ENCODE results near the gene OR52N4.
"Not testable (repeated sequence)": the region's sequence is repeated elsewhere in the genome, so short reads cannot be mapped to it uniquely, and the experiment has no call there.

OR52N4 gene

DNA sequence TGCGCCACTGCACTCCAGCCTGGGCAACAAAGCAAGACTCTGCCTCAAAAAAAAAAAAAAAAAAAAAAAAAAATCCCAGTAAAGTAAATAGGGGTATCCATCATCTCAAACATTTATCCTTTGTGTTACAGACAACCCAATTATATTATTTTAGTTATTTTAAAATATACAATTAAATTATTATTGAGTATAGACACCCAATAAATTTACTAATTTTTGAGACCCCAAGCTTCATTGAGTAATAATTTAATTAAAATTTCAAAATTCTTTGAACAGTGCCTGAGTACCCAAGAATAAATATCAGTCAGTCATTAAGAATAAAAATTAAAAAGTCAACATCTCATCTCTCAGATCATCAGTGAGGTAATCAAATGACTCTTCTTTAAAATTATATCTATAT is at the start of gene OR52N4:
OR52N4 (plus strand) TSS at position 301 of the 400 bp plus-strand sequence. CDS start 498 bp downstream, outside the sequence.
- no peak for DNase-seq

DNA sequence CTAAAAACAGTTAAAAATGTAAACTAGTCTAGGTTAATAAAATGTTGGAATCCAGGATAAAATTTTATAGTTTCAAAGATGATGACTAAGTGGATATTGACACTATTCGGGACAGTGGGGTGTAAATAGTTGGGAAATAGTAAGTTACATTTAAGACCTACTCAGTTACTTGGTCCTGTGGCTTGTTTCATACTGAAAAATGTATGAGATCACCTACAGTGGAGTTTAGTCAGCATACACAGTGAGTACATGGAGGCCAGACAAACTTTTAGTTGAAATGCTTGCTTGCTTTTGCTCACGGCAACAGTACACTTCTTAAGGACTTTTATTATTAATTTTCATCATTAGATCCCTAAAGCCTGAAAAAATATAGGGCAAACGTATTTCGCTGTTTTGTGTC is 48.4 kb upstream of the OR52N4 start:
- DNase-seq: no peak

DNA sequence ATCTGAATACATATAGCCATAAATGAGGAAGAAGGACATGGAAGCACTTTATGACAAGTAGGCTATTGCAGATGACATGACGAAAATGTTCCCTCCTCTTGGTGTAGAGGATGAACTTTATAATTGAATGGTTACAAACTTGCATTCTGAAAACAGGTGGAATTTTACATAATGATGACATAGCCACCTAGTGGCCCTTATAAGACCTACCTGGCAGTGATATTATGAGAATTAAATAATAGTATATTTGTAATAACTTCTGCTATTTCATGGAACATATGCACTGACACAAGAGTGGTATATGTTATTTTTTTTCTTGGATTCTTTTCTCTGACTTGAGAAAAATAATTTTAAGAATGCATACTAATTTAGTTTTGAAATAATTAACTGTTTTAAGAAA is 41.5 kb upstream of the OR52N4 start:
- no peak for DNase-seq

DNA sequence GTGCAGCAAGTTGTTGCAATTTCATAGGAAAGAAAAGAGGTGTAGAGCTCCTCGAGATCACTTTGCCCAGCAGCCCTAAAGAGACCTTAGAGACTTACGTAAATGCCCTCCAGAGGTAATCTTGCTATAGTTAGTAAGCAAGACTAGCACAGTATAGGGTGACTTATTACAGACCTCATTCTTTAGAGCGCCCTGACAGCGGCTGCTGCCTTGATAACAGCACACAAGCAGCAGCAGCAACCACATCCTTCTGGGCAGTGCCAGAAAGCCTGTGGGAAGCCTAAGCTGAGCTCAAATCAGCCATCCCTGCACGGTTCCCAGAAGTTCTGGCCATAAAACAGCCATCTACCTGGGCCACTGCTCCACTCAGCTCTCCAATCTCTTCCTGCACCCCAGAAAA is 40.3 kb upstream of the OR52N4 start:
- no peak for DNase-seq

DNA sequence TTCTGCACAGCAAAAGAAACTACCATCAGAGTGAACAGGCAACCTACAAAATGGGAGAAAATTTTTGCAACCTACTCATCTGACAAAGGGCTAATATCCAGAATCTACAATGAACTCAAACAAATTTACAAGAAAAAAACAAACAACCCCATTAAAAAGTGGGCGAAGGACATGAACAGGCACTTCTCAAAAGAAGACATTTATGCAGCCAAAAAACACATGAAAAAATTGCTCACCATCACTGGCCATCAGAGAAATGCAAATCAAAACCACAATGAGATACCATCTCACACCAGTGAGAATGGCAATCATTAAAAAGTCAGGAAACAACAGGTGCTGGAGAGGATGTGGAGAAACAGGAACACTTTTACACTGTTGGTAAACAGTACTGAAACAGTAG is 37.5 kb upstream of the OR52N4 start:
- not testable (repeated sequence) for DNase-seq

DNA sequence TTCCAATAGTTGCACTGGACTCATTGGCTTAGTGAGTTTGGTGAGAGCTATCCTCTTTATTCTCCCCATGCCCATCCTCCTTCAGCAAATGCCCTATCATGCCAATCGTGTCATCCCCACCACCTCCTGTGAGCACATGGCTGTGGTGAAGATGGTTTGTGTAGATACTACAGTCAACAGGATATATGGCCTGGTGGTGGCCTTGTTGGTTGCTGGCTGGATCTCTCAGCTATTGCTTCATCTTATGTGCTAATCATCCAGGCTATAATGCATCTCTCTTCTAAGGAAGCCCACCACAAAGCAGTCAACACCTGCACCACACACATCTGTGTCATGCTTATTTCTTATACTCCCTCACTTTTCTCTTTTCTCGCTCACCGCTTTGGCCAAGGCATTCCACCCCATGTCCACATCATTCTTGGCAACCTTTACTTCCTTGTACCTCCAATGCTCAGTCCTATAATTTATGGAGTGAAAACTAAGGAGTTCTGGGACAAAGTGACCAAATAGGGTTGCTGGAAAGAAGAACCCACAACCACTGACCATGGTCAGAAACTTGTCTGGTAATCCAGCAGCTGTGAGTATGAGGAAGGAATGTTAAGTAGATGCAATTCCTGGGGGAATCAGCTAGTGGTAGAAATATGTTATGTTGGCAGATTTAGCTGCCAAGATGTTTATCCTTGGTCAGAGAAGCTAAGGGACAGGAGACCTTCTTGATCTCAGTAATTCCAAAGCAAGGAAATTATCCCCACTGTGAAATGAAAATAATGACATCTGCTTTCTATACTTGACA is 34.1 kb upstream of the OR52N4 start:
- no peak for DNase-seq

DNA sequence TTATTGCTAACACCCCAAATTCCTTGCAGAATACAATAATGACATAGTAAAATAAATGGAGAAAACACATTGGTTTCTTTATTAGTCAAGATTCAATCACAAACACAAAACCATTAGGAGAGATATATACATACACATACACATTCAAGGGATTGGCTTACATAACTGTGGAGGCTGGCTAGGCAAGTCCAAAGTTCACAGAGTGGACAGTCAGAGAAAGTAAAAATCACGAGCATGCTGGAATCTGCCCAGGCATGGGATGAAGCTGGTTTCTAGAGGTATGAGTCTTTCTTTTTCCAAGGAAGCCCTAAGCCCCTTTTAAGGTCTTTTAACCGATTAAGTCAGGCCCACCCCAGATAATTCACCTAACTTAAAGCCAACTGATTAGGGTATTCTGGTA is 31.4 kb upstream of the OR52N4 start:
- DNase-seq: no peak

DNA sequence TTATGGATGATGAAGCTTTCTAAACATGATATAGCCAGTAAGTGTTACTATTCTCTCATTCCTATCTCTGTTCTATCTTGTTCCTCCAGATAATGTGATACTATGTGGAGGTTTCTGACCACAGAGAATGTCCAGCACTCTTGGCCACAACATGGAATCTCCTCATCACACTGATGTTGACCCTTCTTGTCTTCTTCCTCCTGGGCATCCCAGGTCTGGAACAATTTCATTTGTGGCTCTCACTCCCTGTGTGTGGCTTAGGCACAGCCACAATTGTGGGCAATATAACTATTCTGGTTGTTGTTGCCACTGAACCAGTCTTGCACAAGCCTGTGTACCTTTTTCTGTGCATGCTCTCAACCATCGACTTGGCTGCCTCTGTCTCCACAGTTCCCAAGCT is 27.7 kb upstream of the OR52N4 start:
- no peak for DNase-seq

DNA sequence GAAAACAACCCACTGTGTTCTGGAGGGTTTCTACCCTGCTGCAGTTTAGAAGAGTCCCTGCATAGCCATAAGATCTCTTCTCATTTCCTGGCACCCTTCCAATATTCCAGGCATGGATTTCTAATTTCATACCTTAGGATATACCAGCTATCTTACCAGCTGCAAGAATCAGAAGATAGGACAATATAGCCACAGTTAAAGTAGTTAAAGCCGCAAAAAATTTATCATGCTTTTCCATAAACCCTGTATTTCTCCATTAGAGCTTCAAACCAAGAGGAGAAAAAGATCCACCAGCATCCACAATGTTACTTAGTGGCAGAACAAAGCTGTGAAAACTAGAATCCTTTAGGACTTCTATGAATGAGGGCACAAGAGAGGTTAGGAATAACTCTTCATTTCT is 26.4 kb upstream of the OR52N4 start:
- no peak for DNase-seq

DNA sequence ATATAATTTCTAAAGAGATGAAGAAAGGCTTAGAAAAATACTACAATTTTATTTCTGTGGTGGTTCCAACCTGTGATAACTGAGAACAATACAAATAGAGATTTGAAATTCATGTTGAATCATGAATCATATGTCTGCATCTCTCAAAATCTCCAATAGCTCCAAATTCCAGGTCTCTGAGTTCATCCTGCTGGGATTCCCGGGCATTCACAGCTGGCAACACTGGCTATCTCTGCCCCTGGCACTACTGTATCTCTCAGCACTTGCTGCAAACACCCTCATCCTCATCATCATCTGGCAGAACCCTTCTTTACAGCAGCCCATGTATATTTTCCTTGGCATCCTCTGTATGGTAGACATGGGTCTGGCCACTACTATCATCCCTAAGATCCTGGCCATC is 17.6 kb upstream of the OR52N4 start, which contains the start of gene OR56B1:
OR56B1 (plus strand) TSS at position 53 of the 400 bp plus-strand sequence; CDS start at position 122, 69 bp downstream.
- DNase-seq: no peak

DNA sequence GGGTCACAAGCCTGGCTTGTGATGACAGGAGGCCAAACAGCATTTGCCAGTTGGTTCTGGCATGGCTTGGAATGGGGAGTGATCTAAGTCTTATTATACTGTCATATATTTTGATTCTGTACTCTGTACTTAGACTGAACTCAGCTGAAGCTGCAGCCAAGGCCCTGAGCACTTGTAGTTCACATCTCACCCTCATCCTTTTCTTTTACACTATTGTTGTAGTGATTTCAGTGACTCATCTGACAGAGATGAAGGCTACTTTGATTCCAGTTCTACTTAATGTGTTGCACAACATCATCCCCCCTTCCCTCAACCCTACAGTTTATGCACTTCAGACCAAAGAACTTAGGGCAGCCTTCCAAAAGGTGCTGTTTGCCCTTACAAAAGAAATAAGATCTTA is 17.0 kb upstream of the OR52N4 start:
- no peak for DNase-seq

DNA sequence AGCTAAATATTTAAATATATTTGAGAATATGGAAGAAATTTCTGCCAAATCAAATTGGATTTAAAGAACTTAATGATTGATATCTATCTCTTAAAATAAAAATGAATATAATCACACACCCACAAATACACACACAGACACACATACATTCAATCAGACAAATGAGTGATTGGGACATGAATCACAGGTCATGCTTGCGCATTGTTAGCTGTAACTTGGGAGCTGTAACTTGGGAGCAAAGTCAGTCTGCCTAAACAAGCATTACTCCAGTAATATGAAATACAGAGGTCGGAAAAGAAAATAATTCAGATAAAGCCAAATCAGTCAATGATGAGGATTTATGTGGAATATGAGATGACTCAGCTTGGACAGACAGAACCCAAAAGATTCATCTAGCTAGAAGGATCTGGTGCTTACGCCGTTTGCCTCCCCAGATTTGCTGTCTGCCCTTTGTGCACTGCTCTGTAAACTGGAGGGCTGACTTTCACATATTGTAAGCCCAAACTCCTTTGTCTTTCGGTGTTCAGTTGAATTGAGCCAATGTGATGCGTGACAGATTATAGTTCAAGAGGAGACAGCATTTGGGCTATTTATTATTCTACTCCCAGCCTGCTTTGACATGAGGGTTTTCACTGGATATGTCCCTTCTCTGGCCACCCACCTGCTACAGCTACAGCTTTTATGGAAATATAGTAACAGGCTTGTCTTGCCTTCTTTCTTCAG is 16.2 kb upstream of the OR52N4 start:
- DNase-seq: no peak

DNA sequence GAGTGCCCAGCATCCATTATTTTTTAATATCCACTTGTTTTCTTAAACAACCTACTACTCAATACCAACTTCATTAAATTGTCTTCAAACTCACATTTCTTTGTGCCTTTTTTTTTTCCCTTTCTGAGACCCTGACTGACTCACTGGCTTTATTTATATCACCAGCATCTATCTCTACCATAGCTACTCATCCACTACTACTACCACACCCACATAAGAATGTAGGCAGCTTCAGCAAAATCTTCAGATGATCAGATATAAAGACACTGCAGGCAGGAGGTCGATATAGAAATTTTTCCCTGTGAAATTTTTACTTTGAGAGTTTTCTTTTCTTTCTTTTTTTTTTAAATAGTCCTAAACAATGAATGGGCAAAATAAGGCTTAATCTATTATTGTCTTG is 15.6 kb upstream of the OR52N4 start:
- DNase-seq: no peak

DNA sequence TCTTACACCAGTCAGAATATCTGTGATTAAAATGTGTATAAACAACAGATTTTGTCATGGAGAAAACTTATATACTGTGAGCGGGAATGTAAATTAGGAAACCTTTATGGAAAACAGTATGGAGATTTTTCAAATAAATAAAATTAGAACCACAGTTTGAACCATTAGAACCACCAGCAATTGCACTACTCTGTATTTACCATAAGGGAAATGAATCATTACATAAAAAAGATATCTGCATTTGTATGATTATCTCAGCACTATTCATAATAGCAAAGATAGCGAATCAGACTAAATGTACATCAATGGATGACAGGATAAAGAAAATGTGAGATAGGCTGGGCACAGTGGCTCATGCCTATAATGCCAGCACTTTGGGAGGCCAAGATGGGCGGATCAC is 7.4 kb upstream of the OR52N4 start:
- no peak for DNase-seq

DNA sequence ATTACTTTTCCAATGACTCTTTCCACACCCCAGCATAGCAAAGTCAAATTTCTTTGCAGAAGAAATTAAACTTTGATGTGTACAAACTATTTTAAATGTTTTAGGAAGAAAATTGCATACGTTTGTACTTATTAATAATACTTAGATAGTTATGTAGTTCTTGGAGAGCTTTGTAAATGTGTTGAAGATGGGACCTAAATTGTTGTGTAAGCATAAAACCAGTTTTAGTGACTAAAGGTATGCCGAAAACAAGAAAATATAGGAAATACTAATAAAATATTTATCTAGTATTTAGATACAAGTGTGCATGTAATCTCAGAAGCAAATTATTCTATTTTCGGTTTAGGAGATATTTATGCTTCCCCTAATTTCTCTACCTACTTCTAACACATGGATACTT is 4.2 kb upstream of the OR52N4 start:
- no peak for DNase-seq

DNA sequence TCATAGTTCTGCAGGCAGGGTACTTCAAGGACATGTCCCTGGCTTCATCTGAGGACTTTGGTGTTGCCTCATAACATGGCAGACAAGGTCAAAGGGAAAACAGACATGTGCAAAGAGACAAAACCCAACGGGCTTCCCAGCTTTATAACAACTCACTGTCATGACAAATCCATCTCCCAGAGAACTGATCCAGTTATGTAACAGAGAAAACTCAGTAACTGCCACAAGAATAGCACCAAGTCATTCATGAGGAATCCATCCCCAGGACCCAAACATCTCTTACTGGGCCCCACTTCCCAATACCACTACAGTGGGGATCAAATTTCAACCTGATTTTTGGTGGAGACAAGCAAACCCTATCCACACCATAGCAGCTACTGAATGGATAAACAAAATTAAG is 13.0 kb downstream of the OR52N4 start:
- no peak for DNase-seq

DNA sequence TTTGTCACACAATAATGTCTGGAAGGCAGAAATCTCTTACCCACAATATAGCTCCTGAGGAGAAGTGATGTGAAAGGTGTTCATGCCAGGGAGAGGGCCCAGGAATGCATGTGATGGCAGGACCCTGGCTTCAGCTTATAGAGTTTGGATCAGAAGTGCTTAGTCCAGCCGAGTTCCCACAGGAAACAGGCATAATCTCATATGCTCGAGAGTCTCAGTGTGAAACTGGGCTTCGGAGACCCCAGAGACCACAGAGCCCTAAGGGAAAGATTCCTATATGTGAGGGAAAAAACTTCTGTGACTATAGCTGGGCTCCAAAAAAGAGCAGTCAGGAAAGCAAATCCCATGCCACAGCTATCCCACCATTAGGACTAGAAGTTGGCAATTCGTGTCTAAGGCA is 29.2 kb downstream of the OR52N4 start, which contains the start of gene OR52N5:
OR52N5 (minus strand) TSS at position 101 of the 400 bp plus-strand sequence. CDS start 4,721 bp downstream, outside the sequence.
- no peak for DNase-seq

DNA sequence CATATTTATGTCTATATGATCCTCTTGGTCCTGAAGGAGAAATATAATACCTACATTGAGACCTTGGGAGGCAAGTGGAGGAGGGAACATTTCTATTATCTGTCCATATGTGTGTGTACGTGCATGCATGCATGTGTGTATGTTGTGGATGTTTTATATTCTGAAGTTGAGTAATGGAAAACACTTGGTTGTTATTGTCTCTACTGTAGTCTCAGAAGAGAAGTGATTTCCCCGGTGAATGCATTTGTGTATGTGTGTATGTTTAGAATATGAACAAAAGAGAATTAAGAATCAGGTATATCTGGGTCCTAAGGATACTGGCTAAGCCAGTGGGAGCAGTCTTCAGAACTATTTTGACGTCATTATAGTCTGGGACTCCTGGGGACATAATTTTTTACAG is 37.1 kb downstream of the OR52N4 start, which contains the start of gene OR52N1:
OR52N1 (minus strand) TSS at position 101 of the 400 bp plus-strand sequence. CDS start 2,449 bp downstream, outside the sequence.
- DNase-seq: no peak

DNA sequence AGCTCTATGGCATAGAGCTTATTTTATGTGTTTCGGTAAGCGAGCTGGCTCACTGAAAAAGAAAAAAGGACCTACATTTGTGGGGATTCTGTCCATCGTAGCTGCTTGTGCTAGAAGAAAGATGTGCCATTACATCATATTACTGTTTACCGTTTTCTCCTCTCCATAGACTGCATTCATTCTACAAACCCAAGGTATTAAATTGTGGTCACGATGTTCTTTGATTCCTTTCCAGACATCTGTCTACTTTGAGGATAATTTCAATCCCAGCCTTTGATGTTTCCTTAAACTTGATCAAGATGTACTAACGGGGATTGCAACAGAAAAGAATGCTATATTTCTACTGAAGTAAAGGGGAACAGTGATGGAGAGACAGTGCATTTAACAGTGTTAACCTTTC is 42.5 kb downstream of the OR52N4 start:
- DNase-seq: no peak

DNA sequence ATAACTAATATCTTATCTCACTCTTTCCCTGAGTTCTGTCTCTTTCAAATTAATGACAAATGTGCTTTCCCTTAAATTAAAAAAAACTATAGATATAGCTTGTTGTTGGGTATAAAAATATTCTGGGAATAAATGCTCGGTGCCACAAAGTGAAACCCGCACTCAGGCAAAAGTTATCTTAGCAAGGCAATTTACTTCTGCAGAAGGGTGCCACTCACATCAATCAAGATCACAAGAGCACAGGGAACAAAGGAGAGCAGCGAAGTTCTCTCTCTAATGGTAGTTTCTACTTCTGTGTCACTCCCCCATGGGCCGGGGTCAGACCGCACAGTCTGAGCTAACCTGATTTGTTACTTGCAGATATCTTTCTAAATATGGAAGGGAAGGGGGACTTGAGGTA is 49.9 kb downstream of the OR52N4 start:
- no peak for DNase-seq
